PC-9 (cell line): ENCODE measurements around the gene RIPOR1. TPM values are rescaled to one million over a fixed set of nuclear protein-coding genes. Genes with fewer than 3 reads are reported as not detected.

ENCODE experiments used
- BruUV-seq: library from RNA; stranded (reverse); fragments of 400-500 nt; replicated peaks from 2 replicates; lab custom pipeline; 2021; lab: Mats Ljungman, UMichigan
- CTCF ChIA-PET: fragments of 300-600 bp; sonication (Branson Sonifier 250); formaldehyde crosslinking; loops from one replicate; lab custom pipeline; 2022; ENCODE audit warnings: antibody characterized with exemption; lab: Charles Lee
- POLR2A ChIA-PET: fragments of 300-600 bp; sonication (Branson Sonifier 250); formaldehyde crosslinking; loops from one replicate; lab custom pipeline; 2022; ENCODE audit warnings: antibody characterized with exemption; ENCODE audit not compliant: unreplicated experiment; lab: Charles Lee
- DNase-seq, 2 experiments: peaks; one replicate each; pipeline versions ENCODE4 v3.0.0 to v3.0.0-alpha.2; 2015 to 2022; ENCODE audit warnings: mixed read lengths in 1 of 2
- H2AFZ ChIP-seq: fragments of 200-600 bp; sonication (generic); 2 replicates; pipeline ENCODE4 v1.8.1; 2017; ENCODE audit warnings: antibody characterized with exemption
- H3F3A ChIP-seq: fragments of 200-600 bp; sonication (generic); 2 replicates; pipeline ENCODE4 v1.8.1; 2017; ENCODE audit warnings: antibody characterized with exemption, mild to moderate bottlenecking, low read depth; ENCODE audit not compliant: insufficient read depth
- H3K27ac ChIP-seq: fragments of 200-600 bp; sonication (generic); 2 replicates; pipeline ENCODE4 v1.6.1; 2016; ENCODE audit warnings: mixed run types
- H3K27me3 ChIP-seq: fragments of 200-600 bp; sonication (generic); 2 replicates; pipeline ENCODE4 v1.6.1; 2016; ENCODE audit warnings: low read depth, mixed run types; ENCODE audit not compliant: insufficient read depth
- H3K36me3 ChIP-seq: fragments of 200-600 bp; sonication (generic); 2 replicates; pipeline ENCODE4 v1.6.1; 2016; ENCODE audit warnings: low read depth, mixed run types
- H3K4me1 ChIP-seq: fragments of 200-600 bp; sonication (generic); replicated peaks from 2 replicates; pipeline ENCODE4 v1.6.1; 2016; ENCODE audit warnings: mixed run types; ENCODE audit not compliant: insufficient read depth
- H3K4me2 ChIP-seq: fragments of 200-600 bp; sonication (generic); 2 replicates; pipeline ENCODE4 v1.6.1; 2017; ENCODE audit warnings: mixed run types
- H3K4me3 ChIP-seq: fragments of 200-600 bp; sonication (generic); 2 replicates; pipeline ENCODE4 v1.6.1; 2016; ENCODE audit warnings: mixed run types
- H3K79me2 ChIP-seq: fragments of 200-600 bp; sonication (generic); 2 replicates; pipeline ENCODE4 v1.6.1; 2017; ENCODE audit warnings: low read depth, mixed run types
- H3K9me2 ChIP-seq: fragments of 200-600 bp; sonication (generic); 2 replicates; pipeline ENCODE4 v1.8.1; 2017; ENCODE audit warnings: mild to moderate bottlenecking; ENCODE audit not compliant: insufficient read depth
- H3K9me3 ChIP-seq: fragments of 200-600 bp; sonication (generic); 2 replicates; pipeline ENCODE4 v1.8.1; 2016; ENCODE audit warnings: low read depth; ENCODE audit not compliant: insufficient read depth
- H4K20me1 ChIP-seq: fragments of 200-600 bp; sonication (generic); 2 replicates; pipeline ENCODE4 v1.8.1; 2017; ENCODE audit not compliant: insufficient read depth
- CTCF ChIP-seq: fragments of 200-600 bp; sonication (generic); conservative IDR thresholded peaks from 2 replicates; pipeline ENCODE4 v1.6.1; 2017; ENCODE audit warnings: mixed run types, antibody characterized with exemption, mild to moderate bottlenecking, moderate library complexity
- EZH2 ChIP-seq: fragments of 200-600 bp; sonication (generic); IDR thresholded peaks from 2 replicates; pipeline ENCODE4 v1.8.0; 2017; ENCODE audit warnings: antibody characterized with exemption, low read depth
- intact Hi-C: fragments of 100-400 bp; cut with micrococcal nuclease; formaldehyde crosslinking; loops from one replicate; pipeline ENCODE4 v1.10.0; 2022; ENCODE audit not compliant: unreplicated experiment
- total RNA-seq: library from RNA; stranded (reverse); gene quantifications from 2 replicates; pipeline ENCODE4 v1.2.3, GENCODE V29; 2021

The RIPOR1 gene
- total RNA-seq, 1 experiment from 2014 or later: 76.7 TPM

GRCh38 chr16:67542464-67542863 is 13.8 kb downstream of the RIPOR1 start:
- TF ChIP-seq CTCF (no peak), EZH2 (no peak)
- H3K36me3 ChIP-seq: no peaks in the 10 kb centered on the region
- H3K9me3 ChIP-seq: no peaks in the 10 kb centered on the region
- intact Hi-C loops: no loop called here
- BruUV-seq: TSS peak; percentile 30
- ChIA-PET CTCF (no interaction called here), POLR2A (no interaction called here)
- H3K27ac ChIP-seq: no peak overlapping the region
- H3K4me1 ChIP-seq: no peaks in the 10 kb centered on the region
- 0 out of 2 replicates have a peak, but pooled peaks cover 2% of the 10 kb centered on the region for H4K20me1 ChIP-seq
- H3K79me2 ChIP-seq: peaks cover 1% of the 10 kb centered on the region; the same call in 1 of the 2 replicates
- H3F3A ChIP-seq: peaks cover 16% of the 10 kb centered on the region; the same call in 1 of the 2 replicates
- H3K27me3 ChIP-seq: no peaks in the 10 kb centered on the region
- H2AFZ ChIP-seq: no peak overlapping the region
- H3K4me2 ChIP-seq: no peak overlapping the region
- no peaks in the 10 kb centered on the region for H3K9me2 ChIP-seq
- no peak overlapping the region for H3K4me3 ChIP-seq
- DNase-seq: peak in 1 of 2 experiments; percentile 51

DNA sequence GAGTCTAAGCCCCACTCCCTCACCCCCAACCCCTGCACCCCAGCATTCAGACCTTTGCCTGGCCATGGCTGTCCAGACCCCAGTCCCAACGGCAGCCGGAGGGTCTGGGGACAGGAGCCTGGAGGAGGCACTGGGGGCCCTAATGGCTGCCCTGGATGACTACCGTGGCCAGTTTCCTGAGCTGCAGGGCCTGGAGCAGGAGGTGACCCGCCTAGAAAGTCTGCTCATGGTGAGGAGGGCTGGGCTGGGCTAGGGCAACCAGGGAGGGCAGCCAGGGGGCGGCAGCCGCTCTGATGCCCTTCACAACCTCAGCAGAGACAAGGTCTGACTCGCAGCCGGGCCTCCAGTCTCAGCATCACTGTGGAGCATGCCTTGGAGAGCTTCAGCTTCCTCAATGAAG is 14.4 kb downstream of the RIPOR1 start:
- Histone ChIP-seq H3K9me3 (no peaks in the 10 kb centered on the region), H2AFZ (no peak overlapping the region), H4K20me1 (0 out of 2 replicates have a peak, but pooled peaks cover 2% of the 10 kb centered on the region), H3K4me3 (no peak overlapping the region), H3K27ac (no peak overlapping the region), H3F3A (peaks cover 17% of the 10 kb centered on the region; the same call in 1 of the 2 replicates), H3K4me1 (no peaks in the 10 kb centered on the region), H3K4me2 (no peak overlapping the region), H3K79me2 (no peaks in the 10 kb centered on the region), H3K36me3 (no peaks in the 10 kb centered on the region), H3K27me3 (no peaks in the 10 kb centered on the region), H3K9me2 (no peaks in the 10 kb centered on the region)
- BruUV-seq: no TSS peak
- ChIA-PET CTCF (no interaction called here), POLR2A (interaction anchor here (0.7 kb wide), 1 partner anchor 13 kb away, joined by 3 read pairs; no protein-coding TSS in a partner anchor)
- TF ChIP-seq EZH2 (no peak), CTCF (no peak)
- intact Hi-C loops: no loop called here
- no peak for DNase-seq

- Histone ChIP-seq H3K9me2 (no peaks in the 10 kb centered on the region), H3K79me2 (no peaks in the 10 kb centered on the region), H3K4me3 (no peak overlapping the region), H4K20me1 (0 out of 2 replicates have a peak, but pooled peaks cover 2% of the 10 kb centered on the region), H3K9me3 (no peaks in the 10 kb centered on the region), H3K27ac (no peak overlapping the region), H3F3A (peaks cover 17% of the 10 kb centered on the region; the same call in 1 of the 2 replicates), H3K4me2 (no peak overlapping the region), H3K4me1 (no peaks in the 10 kb centered on the region), H3K36me3 (no peaks in the 10 kb centered on the region), H2AFZ (no peak overlapping the region), H3K27me3 (no peaks in the 10 kb centered on the region)
- no peak for DNase-seq
- no TSS peak for BruUV-seq
- intact Hi-C loops: no loop called here
- CTCF ChIA-PET: no interaction called here
- TF ChIP-seq CTCF (no peak), EZH2 (no peak)
- POLR2A ChIA-PET: interaction anchor here (0.7 kb wide), 1 partner anchor 14 kb away, joined by 3 read pairs; no protein-coding TSS in a partner anchor
Observed at GRCh38 chr16:67543582-67543981, 15.0 kb downstream of the RIPOR1 start.
